ENCODE measurements around the gene KREMEN1. TPM values are rescaled to one million over a fixed set of nuclear protein-coding genes. Genes with fewer than 3 reads are reported as not detected.

The KREMEN1 gene
- total RNA-seq, 1 experiment from 2014 or later = 2.2 TPM

DNA sequence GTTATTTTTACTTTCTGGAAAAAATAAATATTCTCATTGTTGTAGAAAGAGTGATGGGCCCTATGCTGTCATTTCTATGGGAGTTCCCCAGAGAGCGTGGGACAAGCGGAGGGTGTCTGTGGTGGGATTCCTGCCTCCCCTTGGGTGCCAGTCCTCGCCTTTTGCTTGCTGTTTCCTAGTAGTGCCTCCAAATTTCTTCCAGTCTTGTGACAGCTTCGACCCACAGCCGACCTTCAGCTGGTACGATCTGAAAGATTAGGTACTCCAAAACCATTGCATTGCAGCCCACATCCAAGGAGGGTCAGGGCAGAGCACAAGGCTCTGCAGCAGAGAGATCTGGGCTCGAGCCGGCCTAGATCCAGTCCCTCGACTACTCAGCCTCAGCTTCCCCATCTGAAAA lies 73.9 kb downstream of the KREMEN1 start:
- intact Hi-C loops (cut with micrococcal nuclease; ENCODE audit: unreplicated experiment) (no loop called here), in situ Hi-C loops (cut with HindIII; ENCODE audit: low pct_unique_long_range_greater_than_20kb, low sequenced_read_pairs) (no loop called here)
- H3K4me3 ChIP-seq (ENCODE audit: low read depth in 2 of 2, low read length in 2 of 2) = no peak overlapping the region
- no peak overlapping the region for H3K27ac ChIP-seq (ENCODE audit: low read length)
- H3K36me3 ChIP-seq (ENCODE audit: control insufficient read depth, insufficient read depth, low read length) = no peaks in the 10 kb centered on the region
- DNase-seq (ENCODE audit: low read depth, low spot score) (no peak), ATAC-seq (no peak)
- H3K4me1 ChIP-seq (ENCODE audit: control insufficient read depth, insufficient read depth, low read length) = no peaks in the 10 kb centered on the region
- POLR2A ChIA-PET = no interaction called here
- BruUV-seq (replicated peaks) = no TSS peak
- H3K9me3 ChIP-seq (ENCODE audit: control insufficient read depth, insufficient read depth, low read depth, low read length) = no peaks in the 10 kb centered on the region
- CTCF ChIA-PET = no interaction called here
- no peaks in the 10 kb centered on the region for H3K27me3 ChIP-seq (ENCODE audit: control insufficient read depth, insufficient read depth, low read length)
- TF ChIP-seq, protein P1, sequence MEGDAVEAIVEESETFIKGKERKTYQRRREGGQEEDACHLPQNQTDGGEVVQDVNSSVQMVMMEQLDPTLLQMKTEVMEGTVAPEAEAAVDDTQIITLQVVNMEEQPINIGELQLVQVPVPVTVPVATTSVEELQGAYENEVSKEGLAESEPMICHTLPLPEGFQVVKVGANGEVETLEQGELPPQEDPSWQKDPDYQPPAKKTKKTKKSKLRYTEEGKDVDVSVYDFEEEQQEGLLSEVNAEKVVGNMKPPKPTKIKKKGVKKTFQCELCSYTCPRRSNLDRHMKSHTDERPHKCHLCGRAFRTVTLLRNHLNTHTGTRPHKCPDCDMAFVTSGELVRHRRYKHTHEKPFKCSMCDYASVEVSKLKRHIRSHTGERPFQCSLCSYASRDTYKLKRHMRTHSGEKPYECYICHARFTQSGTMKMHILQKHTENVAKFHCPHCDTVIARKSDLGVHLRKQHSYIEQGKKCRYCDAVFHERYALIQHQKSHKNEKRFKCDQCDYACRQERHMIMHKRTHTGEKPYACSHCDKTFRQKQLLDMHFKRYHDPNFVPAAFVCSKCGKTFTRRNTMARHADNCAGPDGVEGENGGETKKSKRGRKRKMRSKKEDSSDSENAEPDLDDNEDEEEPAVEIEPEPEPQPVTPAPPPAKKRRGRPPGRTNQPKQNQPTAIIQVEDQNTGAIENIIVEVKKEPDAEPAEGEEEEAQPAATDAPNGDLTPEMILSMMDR (IDR thresholded peaks at IDR 0.05) = no peak
- no peak for TF ChIP-seq REST (IDR thresholded peaks at IDR 0.05; ENCODE audit: insufficient read depth in 1 of 2, low read depth in 2 of 2, low read length in 1 of 2)
- TF ChIP-seq TCF7L2 (IDR thresholded peaks at IDR 0.05; ENCODE audit: low read depth, low read length) = no peak
- TF ChIP-seq SIN3A (IDR thresholded peaks at IDR 0.05; ENCODE audit: borderline replicate concordance, insufficient read depth, low read depth, low read length) = no peak
- TF ChIP-seq POLR2AphosphoS5 (IDR thresholded peaks at IDR 0.05; ENCODE audit: low read depth, low read length) = no peak

GRCh38 chr22:29147331-29147899 lies 74.6 kb downstream of the KREMEN1 start:
- intact Hi-C loops (cut with micrococcal nuclease; ENCODE audit: unreplicated experiment) (no loop called here), in situ Hi-C loops (cut with HindIII; ENCODE audit: low pct_unique_long_range_greater_than_20kb, low sequenced_read_pairs) (no loop called here)
- Histone ChIP-seq H3K4me1 (ENCODE audit: control insufficient read depth, insufficient read depth, low read length) (no peaks in the 10 kb centered on the region), H3K27me3 (ENCODE audit: control insufficient read depth, insufficient read depth, low read length) (no peaks in the 10 kb centered on the region), H3K4me3 (ENCODE audit: low read depth in 2 of 2, low read length in 2 of 2) (no peak overlapping the region), H3K9me3 (ENCODE audit: control insufficient read depth, insufficient read depth, low read depth, low read length) (no peaks in the 10 kb centered on the region), H3K27ac (ENCODE audit: low read length) (no peak overlapping the region), H3K36me3 (ENCODE audit: control insufficient read depth, insufficient read depth, low read length) (no peaks in the 10 kb centered on the region)
- ChIA-PET POLR2A (no interaction called here), CTCF (no interaction called here)
- TF ChIP-seq, protein P1 (IDR thresholded peaks at IDR 0.05) = no peak
- TF ChIP-seq SIN3A (IDR thresholded peaks at IDR 0.05; ENCODE audit: borderline replicate concordance, insufficient read depth, low read depth, low read length) (no peak), POLR2AphosphoS5 (IDR thresholded peaks at IDR 0.05; ENCODE audit: low read depth, low read length) (no peak)
- DNase-seq (ENCODE audit: low read depth, low spot score) (no peak), ATAC-seq (no peak)
- BruUV-seq (replicated peaks) = no TSS peak
